Fibroblast of skin of left quadriceps (primary cell): Measurements from ENCODE around the gene SEMA3G.
A peak's percentile ranks its signal among the peaks of the same experiment; 100 is the strongest.

Source experiments
- DNase-seq, 2 experiments: peaks; one replicate each; pipeline ENCODE4 v3.0.0-alpha.2; 2013; ENCODE audit warnings: low read depth in 2 of 2

The SEMA3G gene

DNA sequence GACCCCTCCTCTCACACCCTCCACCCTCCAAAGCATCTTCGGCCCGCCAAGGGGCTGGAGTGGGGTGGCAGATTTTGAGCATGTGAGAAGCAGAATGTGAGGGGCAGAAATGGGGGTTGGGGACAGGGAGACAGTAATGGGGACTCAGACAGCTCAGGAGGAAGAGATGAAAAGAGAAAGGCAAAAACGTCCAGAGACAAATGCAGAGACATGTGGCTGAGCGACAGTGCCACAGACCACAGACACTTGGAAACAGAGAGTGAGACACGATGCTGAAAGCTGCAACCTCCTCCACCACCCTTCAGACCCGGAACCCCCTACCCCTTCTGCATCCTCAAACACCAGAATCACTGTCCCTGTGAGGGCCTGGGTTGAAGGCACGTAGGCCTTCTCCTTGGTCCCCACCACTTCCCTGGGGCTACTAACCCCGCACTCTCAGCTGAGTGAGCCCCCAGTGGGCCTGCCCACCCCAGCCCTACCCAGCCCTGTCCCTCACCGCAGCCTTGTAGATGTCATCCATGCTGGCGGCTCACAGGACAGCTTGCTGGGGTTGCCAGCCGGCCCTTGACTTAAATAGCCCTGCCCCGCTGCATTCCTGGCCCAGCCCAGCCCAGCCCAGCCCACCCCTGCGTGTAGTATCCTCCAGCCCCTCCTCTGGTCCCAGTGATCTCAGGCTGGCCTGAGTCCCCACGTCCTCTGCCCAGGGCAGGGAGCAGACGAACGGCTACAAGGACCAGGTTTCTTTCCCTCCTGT lies 8.8 kb upstream of the SEMA3G start, which contains the start of gene TNNC1:
TSS of gene TNNC1 (minus strand) at position 546 of the 754 bp plus-strand sequence. CDS start at position 520, 26 bp downstream.
- no peak for DNase-seq

DNA sequence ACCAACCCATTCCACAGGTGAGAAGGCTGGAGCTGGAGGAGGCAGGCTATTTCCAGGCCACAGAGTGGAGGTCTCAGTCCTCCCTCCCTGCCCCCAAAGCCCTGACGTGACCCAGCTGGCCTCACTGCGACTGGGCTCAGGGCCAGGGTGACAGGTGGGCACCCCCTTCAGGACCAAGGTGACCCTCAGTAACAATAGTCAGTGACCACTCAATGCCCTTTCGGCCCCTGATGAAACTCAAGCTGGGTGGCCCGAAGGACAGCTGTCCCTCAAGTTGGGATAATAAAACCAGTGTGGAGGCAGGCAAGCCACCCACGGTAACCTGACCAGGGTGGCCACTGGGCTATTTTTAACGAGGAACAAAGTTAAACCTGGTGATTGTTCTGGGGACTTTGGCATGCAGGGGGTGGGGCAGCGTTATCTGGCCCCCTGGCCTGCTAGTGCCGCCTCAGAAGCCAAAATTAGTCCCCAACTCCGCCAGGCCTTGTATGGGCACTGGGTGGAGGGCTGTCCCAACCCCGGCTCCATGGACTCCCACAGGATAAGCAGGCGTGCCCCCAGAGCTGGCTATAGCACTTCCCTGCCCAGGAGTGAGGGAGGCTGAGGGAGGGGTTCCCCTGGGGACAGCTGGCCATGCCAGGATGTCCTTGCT lies 7.8 kb upstream of the SEMA3G start:
- DNase-seq = no peak

- DNase-seq = no peak
These were observed 7.2 kb upstream of the SEMA3G start for GRCh38 chr3:52452126-52452525.

GRCh38 chr3:52451237-52452083 lies 6.6 kb upstream of the SEMA3G start:
- DNase-seq = no peak

DNA sequence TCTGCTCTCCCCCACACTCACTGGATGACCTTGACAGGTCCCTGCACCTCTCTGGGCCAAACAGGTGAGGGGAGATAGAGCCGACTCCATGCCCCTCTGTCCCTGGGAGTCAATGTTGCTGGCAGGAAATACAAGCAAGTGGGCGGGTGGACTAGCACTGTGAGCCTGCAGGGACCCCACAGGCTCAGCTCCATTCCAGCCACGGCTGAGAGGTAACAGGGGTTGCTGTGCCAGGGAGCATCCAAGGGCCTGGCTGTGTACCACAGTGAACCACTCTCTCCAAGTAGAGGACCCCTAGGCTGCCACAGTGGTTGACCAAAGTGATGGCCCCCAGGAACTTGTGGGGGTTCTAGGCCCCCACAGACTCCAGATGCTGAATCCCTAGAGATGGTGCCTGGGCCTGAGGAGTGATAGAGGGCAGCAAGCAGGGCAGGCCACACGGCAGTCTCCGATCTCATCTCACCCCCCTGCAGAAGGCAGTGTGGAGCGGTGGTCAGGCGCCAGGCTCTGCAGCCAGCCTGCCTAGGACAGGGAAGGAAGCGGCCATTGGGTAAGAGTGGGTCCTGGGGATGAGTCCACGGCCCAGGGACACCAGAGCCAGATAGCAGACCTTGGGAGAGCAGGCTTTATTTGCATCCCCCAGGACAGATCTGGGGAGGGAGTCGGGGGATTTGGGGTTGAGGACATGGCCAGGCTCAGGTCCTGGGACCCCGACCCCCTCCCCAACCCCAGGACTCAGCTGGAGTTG lies 5.8 kb upstream of the SEMA3G start:
- no peak for DNase-seq

- DNase-seq = no peak
These were observed 2.8 kb upstream of the SEMA3G start for GRCh38 chr3:52447512-52448355.

GRCh38 chr3:52446631-52447511 lies 2.0 kb upstream of the SEMA3G start:
- peak in 1 of 2 experiments; percentile 29 for DNase-seq

GRCh38 chr3:52446042-52446441 lies 1.1 kb upstream of the SEMA3G start:
- no peak for DNase-seq

- DNase-seq = no peak
These were observed 864 bp downstream of the SEMA3G start for GRCh38 chr3:52443791-52444687.

DNA sequence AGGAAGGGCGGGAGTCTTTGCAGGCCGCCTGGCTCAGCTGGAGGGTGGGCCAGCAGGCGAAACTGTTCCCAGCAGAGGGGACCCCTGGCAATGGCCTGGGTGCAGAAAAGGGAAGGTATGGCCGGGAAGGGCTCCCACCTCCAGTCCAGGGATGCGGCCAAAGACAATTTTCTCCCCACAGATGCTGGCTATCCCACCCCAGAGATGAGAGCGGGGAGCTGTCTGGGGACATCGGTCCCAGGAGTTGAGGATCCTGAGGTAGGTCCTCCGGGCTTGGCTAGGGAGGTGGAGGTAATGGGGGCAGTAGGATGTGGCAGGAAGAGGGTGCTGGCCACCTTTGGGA lies 1.7 kb downstream of the SEMA3G start:
- no peak for DNase-seq

DNA sequence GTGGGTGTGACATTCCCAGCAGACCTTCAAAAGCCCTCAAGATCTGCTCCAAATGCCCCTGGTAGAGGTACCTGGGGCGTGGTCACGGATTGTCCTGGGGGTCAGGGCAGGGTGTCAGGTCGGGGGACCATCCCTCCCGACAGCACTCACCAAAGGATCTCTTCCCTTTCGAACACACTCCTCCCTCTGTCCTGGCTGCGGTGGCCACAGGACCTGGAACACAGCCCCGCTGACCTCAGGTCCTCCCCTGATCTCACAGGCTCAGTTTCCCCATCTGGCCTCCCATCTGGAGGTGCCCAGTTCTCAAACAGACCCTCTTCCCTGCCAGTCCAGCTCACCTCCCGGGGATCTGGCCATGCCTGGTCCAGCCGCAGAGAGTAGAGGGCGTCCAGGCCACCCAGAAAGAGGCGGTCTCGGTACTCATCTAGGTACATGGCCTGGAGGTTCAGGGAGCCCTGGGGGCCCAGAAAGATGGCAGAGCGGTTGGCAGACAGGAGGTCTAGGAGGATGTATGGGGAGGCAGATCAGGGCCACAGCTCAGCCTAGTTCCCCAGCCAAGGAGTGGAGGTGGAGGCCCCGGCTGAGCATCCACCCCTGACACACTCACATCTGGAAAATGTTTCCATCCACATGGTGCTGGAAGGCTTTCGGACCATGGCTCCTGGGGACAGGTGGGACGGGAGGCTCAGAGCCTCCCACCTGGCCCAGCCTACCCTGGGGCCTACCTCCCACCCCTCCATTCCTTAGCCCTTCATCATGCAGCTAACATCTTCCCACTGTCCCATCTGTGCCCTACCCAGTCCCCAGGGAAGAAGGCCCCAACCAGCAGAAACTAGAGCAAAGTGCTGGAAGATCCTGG lies 2.3 kb downstream of the SEMA3G start:
- DNase-seq = no peak

DNA sequence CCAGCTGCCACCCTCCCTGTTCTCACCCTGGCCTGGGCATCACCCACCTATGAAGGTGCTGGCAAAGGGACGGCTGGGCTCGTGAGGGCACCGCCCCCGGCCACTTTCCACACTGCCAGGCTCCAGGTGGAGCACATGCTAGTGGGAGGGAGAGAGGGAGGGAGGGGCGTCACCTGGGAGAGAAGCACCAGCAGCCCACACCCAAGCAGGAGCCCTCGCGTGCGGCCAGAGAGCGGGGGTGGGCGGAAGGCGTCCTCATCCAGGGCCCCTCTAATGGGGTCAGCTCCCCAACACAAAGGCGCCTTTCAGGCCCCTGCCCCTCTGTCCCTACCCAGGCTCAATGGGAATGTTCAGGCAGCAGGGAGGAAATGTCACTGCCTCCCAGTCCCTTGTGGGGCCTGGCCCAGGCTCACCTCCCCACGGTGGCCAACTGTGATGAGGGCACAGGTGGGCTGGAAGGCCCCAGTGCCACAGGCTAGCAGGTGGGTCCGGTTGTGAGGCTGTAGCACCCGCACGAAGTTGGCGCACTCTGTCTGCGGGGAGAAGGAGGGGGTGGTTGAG lies 3.1 kb downstream of the SEMA3G start:
- DNase-seq = no peak

DNA sequence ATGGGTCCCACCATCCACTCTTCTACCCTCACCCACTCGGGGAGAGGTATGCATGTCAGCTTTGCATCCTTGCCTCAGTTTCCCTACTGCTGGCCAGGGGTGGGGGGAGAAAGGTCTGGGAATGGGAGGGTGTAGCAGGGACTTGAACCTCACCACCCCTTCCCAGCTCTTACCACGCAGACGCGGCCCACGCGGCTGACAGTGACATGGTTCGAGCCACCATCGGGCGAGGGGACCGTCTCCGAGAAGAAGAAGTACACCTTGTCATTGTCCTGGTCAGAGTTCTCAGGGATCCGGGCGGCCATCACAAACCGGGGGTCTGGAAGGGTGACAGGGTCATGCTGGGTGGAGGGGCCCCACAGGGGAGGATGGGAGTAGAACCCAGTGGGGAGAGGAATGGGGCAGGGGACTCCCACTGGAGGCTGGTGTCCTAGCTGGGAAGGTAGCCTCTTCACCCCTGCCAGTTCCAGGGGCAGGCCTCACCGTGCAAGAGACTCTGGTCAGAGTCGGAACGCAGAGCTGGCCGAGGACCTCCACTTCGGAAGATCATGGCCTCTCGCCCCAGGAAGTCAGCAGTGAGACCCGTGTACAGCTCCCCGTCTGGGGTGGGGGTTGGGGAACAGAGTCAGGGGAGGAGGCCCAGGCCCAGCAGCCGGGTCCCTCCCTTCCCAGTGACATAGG lies 3.7 kb downstream of the SEMA3G start:
- DNase-seq = no peak

- no peak for DNase-seq
These were observed 4.2 kb downstream of the SEMA3G start for GRCh38 chr3:52440671-52441070.

GRCh38 chr3:52440249-52440551 lies 4.7 kb downstream of the SEMA3G start:
- DNase-seq = no peak

DNA sequence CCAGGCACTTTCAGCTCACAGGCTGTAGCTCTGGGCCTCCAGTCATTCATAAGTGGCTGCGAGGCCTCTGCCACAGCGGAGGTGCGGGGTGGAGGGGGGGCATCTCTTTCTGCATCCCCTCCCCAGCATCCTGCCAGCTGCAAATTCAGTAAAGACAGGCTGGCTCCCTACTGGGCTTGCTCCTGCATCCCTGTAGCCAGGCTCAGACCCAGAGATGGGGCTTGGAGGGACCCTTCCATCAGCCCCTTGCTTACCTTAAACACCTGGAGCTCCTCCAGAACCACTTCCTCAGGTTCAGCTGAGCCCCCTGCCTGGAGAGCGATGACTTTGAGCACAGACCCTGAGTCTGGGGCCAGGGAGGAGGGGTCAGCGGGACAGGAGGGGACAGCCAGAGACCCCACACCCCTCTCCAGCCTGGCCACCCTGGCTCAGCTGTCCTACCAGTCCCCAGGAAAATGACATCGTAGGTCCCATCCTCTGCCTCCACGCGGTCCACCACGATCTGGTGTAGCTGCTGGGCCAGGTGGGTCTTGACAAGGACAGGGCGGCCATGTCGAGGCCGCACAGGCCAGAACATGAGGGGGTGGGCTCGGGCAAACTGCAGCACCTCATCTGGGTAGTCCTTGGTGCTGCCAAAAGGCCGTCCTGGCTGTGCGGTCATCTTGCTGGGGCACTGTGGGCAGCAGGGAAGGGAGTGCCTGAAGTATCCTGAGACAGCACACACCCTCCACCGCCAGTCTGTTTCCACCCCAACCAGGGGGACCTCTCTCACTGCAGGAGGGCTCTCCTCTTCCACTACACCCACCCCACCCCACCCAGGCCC lies 5.3 kb downstream of the SEMA3G start:
- DNase-seq = no peak
